Fibroblast of skin of scalp (primary cell): Measurements from ENCODE around the gene PTGER1.

Experiments
- DNase-seq: peaks from one replicate; pipeline ENCODE4 v3.0.0-alpha.2; 2013

PTGER1 gene

GRCh38 chr19:14441041-14441938 is 33.9 kb downstream of the PTGER1 start:
- no peak for DNase-seq

GRCh38 chr19:14440049-14440448 is 35.1 kb downstream of the PTGER1 start:
- DNase-seq: no peak

- no peak for DNase-seq
These were observed 36.1 kb downstream of the PTGER1 start for GRCh38 chr19:14439014-14439413.

GRCh38 chr19:14437578-14438140 is 37.5 kb downstream of the PTGER1 start:
- peak; percentile 60 for DNase-seq

GRCh38 chr19:14435320-14436050 is 39.7 kb downstream of the PTGER1 start:
- no peak for DNase-seq

- DNase-seq: peak; percentile 47
These were observed 40.4 kb downstream of the PTGER1 start for GRCh38 chr19:14434543-14435319.

GRCh38 chr19:14433554-14434501 is 41.3 kb downstream of the PTGER1 start:
- no peak for DNase-seq

GRCh38 chr19:14432791-14433553 is 42.2 kb downstream of the PTGER1 start, which contains the start of gene PKN1:
PKN1 (plus strand) TSS chr19:14433306; CDS start chr19:14433522, 216 bp downstream.
- peak; percentile 53 for DNase-seq

GRCh38 chr19:14430712-14431111 is 44.4 kb downstream of the PTGER1 start:
- DNase-seq: no peak

GRCh38 chr19:14428882-14429416 is 46.2 kb downstream of the PTGER1 start:
- DNase-seq: no peak

GRCh38 chr19:14427461-14427860 is 47.7 kb downstream of the PTGER1 start:
- DNase-seq: no peak

- no peak for DNase-seq
These were observed 49.4 kb downstream of the PTGER1 start for GRCh38 chr19:14425696-14426138.
